ENCODE data around the gene SMIM7.
A peak's percentile ranks its signal among the peaks of the same experiment; 100 is the strongest.
"Not testable (repeated sequence)": the region's sequence is repeated elsewhere in the genome, so short reads cannot be mapped to it uniquely, and the experiment has no call there.

The SMIM7 gene

DNA sequence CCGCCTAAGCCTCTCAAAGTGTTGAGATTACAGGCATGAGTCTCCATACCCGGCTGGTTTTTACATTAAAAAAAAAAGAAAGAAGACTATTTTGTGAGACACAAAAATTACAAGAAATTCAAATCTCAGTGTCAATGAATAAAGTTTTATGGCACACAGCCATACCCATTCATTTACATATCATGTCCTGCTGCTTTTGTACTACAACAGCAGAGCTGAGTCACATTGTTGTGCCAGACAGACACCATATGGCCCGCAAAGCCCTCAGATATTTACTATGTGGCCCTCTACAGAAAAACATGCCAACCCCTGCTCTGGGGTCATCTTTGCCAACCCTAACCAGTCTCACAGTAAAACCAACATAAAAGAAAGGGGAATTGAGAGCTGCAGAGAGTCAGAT lies 5.3 kb downstream of the SMIM7 start:
- Histone ChIP-seq H4K5ac (ENCODE audit: low read length) (no peak overlapping the region), H3K4me1 (ENCODE audit: control insufficient read depth, low read depth, low read length) (no peaks in the 10 kb centered on the region), H2AK5ac (ENCODE audit: low read length) (no peak overlapping the region), H3K18ac (ENCODE audit: low read length) (no peak overlapping the region), H2BK120ac (ENCODE audit: low read depth, low read length) (no peak overlapping the region), H3K56ac (ENCODE audit: low read length) (no peak overlapping the region), H3K23ac (ENCODE audit: low read length) (no peak overlapping the region), H3K9ac (ENCODE audit: low read length) (no peak overlapping the region), H3K79me2 (ENCODE audit: control insufficient read depth, insufficient read depth, low read length) (peaks cover 10% of the 10 kb centered on the region), H2BK5ac (ENCODE audit: low read length) (no peak overlapping the region), H3K27ac (ENCODE audit: low read depth, low read length) (no peak overlapping the region), H3K79me1 (ENCODE audit: low read length) (peaks cover 15% of the 10 kb centered on the region), H3K4me2 (ENCODE audit: low read length) (no peak overlapping the region), H3K4me3 (ENCODE audit: low read length) (no peak overlapping the region), H3K36me3 (ENCODE audit: control insufficient read depth, insufficient read depth, low read length) (peaks cover 22% of the 10 kb centered on the region), H3K27me3 (ENCODE audit: insufficient read depth, low read length, poor library complexity) (no peaks in the 10 kb centered on the region), H3K4ac (ENCODE audit: low read depth, low read length) (no peak overlapping the region), H2BK15ac (replicated peaks; ENCODE audit: low read depth) (no peak overlapping the region), H4K8ac (ENCODE audit: low read depth, low read length) (no peak overlapping the region)
- no CpG with 5 or more reads among the region's 3 CpGs for WGBS (ENCODE audit: extremely low coverage, insufficient coverage, low lambda C conversion rate)
- no peak for DNase-seq

DNA sequence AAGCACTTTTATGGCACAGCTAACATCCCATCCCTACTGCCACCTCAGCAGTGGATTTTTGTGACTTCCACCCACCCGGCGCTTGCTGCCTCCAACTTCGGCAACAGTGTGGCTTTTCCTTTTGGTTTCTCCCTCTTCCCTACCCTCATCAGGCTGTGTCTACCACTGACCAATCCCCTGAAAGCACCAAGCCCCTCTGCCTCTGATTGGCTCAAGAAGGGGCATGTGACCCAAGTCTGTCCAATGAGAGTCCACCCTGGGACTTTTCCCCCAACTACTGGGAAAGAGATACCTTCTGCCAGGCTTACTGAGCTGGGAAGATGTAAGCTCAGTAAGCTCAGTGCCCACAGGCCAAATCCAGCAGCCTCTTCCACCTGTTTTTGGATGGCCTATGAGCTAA lies 5.8 kb downstream of the SMIM7 start:
- DNase-seq = peak; percentile 43
- Histone ChIP-seq H3K9ac (ENCODE audit: low read length) (no peak overlapping the region), H2BK120ac (ENCODE audit: low read depth, low read length) (no peak overlapping the region), H2BK15ac (replicated peaks; ENCODE audit: low read depth) (no peak overlapping the region), H4K8ac (ENCODE audit: low read depth, low read length) (no peak overlapping the region), H2BK5ac (ENCODE audit: low read length) (no peak overlapping the region), H4K5ac (ENCODE audit: low read length) (no peak overlapping the region), H3K79me2 (ENCODE audit: control insufficient read depth, insufficient read depth, low read length) (peaks cover 6% of the 10 kb centered on the region), H3K4me1 (ENCODE audit: control insufficient read depth, low read depth, low read length) (no peaks in the 10 kb centered on the region), H3K4ac (ENCODE audit: low read depth, low read length) (no peak overlapping the region), H3K56ac (ENCODE audit: low read length) (no peak overlapping the region), H3K4me3 (ENCODE audit: low read length) (no peak overlapping the region), H3K18ac (ENCODE audit: low read length) (no peak overlapping the region), H3K4me2 (ENCODE audit: low read length) (no peak overlapping the region), H3K36me3 (ENCODE audit: control insufficient read depth, insufficient read depth, low read length) (peaks cover 22% of the 10 kb centered on the region), H3K79me1 (ENCODE audit: low read length) (peaks cover 12% of the 10 kb centered on the region), H3K27me3 (ENCODE audit: insufficient read depth, low read length, poor library complexity) (no peaks in the 10 kb centered on the region), H3K23ac (ENCODE audit: low read length) (no peak overlapping the region), H2AK5ac (ENCODE audit: low read length) (no peak overlapping the region), H3K27ac (ENCODE audit: low read depth, low read length) (no peak overlapping the region)
- WGBS (ENCODE audit: extremely low coverage, insufficient coverage, low lambda C conversion rate) = no CpG with 5 or more reads among the region's 3 CpGs

DNA sequence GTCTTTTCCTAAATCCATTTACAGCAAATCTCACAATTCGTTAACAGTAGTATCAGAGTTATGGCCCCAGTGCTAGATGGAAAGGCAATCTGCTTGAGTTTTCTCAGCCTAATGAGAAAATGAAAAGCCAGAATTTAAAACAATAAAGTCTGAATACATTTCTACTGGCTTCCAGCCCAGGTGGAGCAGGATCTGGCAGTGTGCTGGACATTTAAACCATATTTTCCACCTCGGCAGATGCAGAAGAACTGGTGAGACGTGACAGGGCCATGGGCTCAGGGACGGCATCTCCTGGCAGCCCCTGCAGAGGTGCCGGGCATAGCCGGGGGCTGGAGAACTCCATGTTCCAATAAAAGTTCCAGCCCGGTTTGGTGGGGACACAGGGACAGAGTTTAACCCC lies 7.1 kb downstream of the SMIM7 start:
- no peak overlapping the region for H2BK15ac ChIP-seq (replicated peaks; ENCODE audit: low read depth)
- no peak overlapping the region for H3K4me2 ChIP-seq (ENCODE audit: low read length)
- H3K27ac ChIP-seq (ENCODE audit: low read depth, low read length) = no peak overlapping the region
- H3K4me3 ChIP-seq (ENCODE audit: low read length) = no peak overlapping the region
- no peaks in the 10 kb centered on the region for H3K4me1 ChIP-seq (ENCODE audit: control insufficient read depth, low read depth, low read length)
- no peak overlapping the region for H4K5ac ChIP-seq (ENCODE audit: low read length)
- no peak overlapping the region for H3K4ac ChIP-seq (ENCODE audit: low read depth, low read length)
- WGBS (ENCODE audit: extremely low coverage, insufficient coverage, low lambda C conversion rate) = no CpG with 5 or more reads among the region's 7 CpGs
- H3K27me3 ChIP-seq (ENCODE audit: insufficient read depth, low read length, poor library complexity) = no peaks in the 10 kb centered on the region
- no peak overlapping the region for H4K8ac ChIP-seq (ENCODE audit: low read depth, low read length)
- H2BK5ac ChIP-seq (ENCODE audit: low read length) = no peak overlapping the region
- no peak overlapping the region for H2BK120ac ChIP-seq (ENCODE audit: low read depth, low read length)
- H3K36me3 ChIP-seq (ENCODE audit: control insufficient read depth, insufficient read depth, low read length) = peaks cover 22% of the 10 kb centered on the region
- no peak overlapping the region for H3K18ac ChIP-seq (ENCODE audit: low read length)
- no peak overlapping the region for H3K23ac ChIP-seq (ENCODE audit: low read length)
- no peak for DNase-seq
- no peak overlapping the region for H2AK5ac ChIP-seq (ENCODE audit: low read length)
- no peak overlapping the region for H3K56ac ChIP-seq (ENCODE audit: low read length)
- H3K79me2 ChIP-seq (ENCODE audit: control insufficient read depth, insufficient read depth, low read length) = no peaks in the 10 kb centered on the region
- H3K9ac ChIP-seq (ENCODE audit: low read length) = no peak overlapping the region
- H3K79me1 ChIP-seq (ENCODE audit: low read length) = peaks cover 9% of the 10 kb centered on the region

DNA sequence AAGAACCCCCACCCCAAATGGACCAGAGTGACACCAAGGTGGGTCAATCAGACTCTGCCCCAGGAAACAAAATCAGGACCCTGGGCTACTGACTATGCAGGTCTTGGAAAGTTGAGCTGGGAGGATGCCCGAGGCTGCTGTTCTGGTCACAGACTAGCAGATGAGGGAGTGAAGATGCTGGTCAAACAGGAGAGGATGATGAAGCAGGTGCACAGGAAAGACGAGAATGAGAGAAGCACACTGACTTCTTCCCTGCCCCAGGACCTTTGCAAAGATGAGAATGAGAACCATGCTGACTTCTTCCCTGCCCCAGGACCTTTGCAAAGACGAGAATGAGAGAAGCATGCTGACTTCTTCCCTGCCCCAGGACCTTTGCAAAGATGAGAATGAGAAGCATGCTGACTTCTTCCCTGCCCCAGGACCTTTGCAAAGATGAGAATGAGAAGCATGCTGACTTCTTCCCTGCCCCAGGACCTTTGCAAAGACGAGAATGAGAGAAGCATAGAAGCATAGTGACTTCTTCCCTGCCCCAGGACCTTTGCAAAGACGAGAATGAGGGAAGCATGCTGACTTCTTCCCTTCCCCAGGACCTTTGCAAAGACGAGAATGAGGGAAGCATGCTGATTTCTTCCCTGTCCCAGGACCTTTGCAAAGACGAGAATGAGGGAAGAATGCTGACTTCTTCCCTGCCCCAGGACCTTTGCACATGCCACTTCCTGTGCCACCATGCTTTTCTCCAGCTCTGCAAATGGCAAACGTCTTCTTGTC lies 8.3 kb downstream of the SMIM7 start:
- not testable (repeated sequence) for H3K79me2 ChIP-seq (ENCODE audit: control insufficient read depth, insufficient read depth, low read length); H3K27ac ChIP-seq (ENCODE audit: low read depth, low read length); H4K8ac ChIP-seq (ENCODE audit: low read depth, low read length); H3K79me1 ChIP-seq (ENCODE audit: low read length); H3K9ac ChIP-seq (ENCODE audit: low read length); H3K4me2 ChIP-seq (ENCODE audit: low read length); H3K4ac ChIP-seq (ENCODE audit: low read depth, low read length); H2BK5ac ChIP-seq (ENCODE audit: low read length); DNase-seq; H2BK120ac ChIP-seq (ENCODE audit: low read depth, low read length); H3K56ac ChIP-seq (ENCODE audit: low read length); H3K18ac ChIP-seq (ENCODE audit: low read length); H3K4me3 ChIP-seq (ENCODE audit: low read length); H3K4me1 ChIP-seq (ENCODE audit: control insufficient read depth, low read depth, low read length); H3K23ac ChIP-seq (ENCODE audit: low read length); H2AK5ac ChIP-seq (ENCODE audit: low read length); H2BK15ac ChIP-seq (replicated peaks; ENCODE audit: low read depth); H3K27me3 ChIP-seq (ENCODE audit: insufficient read depth, low read length, poor library complexity); H4K5ac ChIP-seq (ENCODE audit: low read length)
- no CpG with 5 or more reads among the region's 8 CpGs for WGBS (ENCODE audit: extremely low coverage, insufficient coverage, low lambda C conversion rate)
- peaks cover 26% of the 10 kb centered on the region for H3K36me3 ChIP-seq (ENCODE audit: control insufficient read depth, insufficient read depth, low read length)

DNA sequence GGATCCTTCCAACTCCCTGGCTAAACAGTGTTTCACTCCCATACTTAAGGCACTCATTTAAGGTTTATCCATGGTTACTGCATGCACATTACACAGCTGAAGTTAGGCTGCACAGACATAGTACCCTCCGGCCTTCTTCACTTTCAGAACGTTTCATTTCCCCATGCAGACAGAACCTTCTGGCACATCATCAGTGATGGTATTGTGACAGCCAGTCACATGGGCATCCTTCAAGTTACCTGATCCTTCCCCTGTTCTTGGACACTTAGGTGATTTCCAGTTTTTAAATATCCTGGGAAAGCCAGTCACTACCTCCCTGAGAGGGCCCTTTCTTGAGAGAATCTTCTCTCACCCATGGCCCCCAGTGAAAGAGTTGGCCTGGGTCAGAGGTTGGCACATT lies 9.1 kb downstream of the SMIM7 start:
- Histone ChIP-seq H2BK15ac (replicated peaks; ENCODE audit: low read depth) (no peak overlapping the region), H4K8ac (ENCODE audit: low read depth, low read length) (no peak overlapping the region), H3K27ac (ENCODE audit: low read depth, low read length) (no peak overlapping the region), H3K79me1 (ENCODE audit: low read length) (peaks cover 4% of the 10 kb centered on the region), H3K4me3 (ENCODE audit: low read length) (no peak overlapping the region), H3K4me1 (ENCODE audit: control insufficient read depth, low read depth, low read length) (no peaks in the 10 kb centered on the region), H2BK120ac (ENCODE audit: low read depth, low read length) (no peak overlapping the region), H3K4ac (ENCODE audit: low read depth, low read length) (no peak overlapping the region), H3K56ac (ENCODE audit: low read length) (no peak overlapping the region), H4K5ac (ENCODE audit: low read length) (no peak overlapping the region), H3K23ac (ENCODE audit: low read length) (no peak overlapping the region), H2AK5ac (ENCODE audit: low read length) (no peak overlapping the region), H3K79me2 (ENCODE audit: control insufficient read depth, insufficient read depth, low read length) (no peaks in the 10 kb centered on the region), H3K9ac (ENCODE audit: low read length) (no peak overlapping the region), H3K36me3 (ENCODE audit: control insufficient read depth, insufficient read depth, low read length) (peaks cover 29% of the 10 kb centered on the region), H3K18ac (ENCODE audit: low read length) (no peak overlapping the region), H3K27me3 (ENCODE audit: insufficient read depth, low read length, poor library complexity) (no peaks in the 10 kb centered on the region), H3K4me2 (ENCODE audit: low read length) (no peak overlapping the region), H2BK5ac (ENCODE audit: low read length) (no peak overlapping the region)
- DNase-seq = no peak
- no CpG with 5 or more reads among the region's 2 CpGs for WGBS (ENCODE audit: extremely low coverage, insufficient coverage, low lambda C conversion rate)

DNA sequence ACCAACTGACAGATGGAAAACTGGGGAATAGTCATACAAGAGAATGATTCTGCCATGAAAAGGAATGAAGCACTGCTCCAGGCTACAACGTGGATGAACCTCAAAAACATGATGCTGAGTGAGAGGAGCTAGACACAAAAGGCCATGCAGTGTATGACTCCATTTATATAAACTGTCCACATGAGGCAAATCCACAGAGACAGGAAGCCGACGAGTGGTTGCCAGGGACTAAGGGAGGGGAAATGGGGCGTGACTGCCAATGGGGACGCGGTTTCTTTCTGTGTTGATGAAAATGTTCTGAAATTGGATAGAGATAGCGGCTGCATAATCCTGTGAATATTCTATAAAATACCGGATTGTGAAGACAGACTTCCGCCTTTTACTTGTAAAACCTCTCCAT lies 10.2 kb downstream of the SMIM7 start:
- Histone ChIP-seq H3K27me3 (ENCODE audit: insufficient read depth, low read length, poor library complexity) (no peaks in the 10 kb centered on the region), H2AK5ac (ENCODE audit: low read length) (no peak overlapping the region), H3K9ac (ENCODE audit: low read length) (no peak overlapping the region), H3K56ac (ENCODE audit: low read length) (no peak overlapping the region), H3K79me1 (ENCODE audit: low read length) (peaks cover 2% of the 10 kb centered on the region), H2BK120ac (ENCODE audit: low read depth, low read length) (no peak overlapping the region), H3K4me1 (ENCODE audit: control insufficient read depth, low read depth, low read length) (no peaks in the 10 kb centered on the region), H2BK15ac (replicated peaks; ENCODE audit: low read depth) (no peak overlapping the region), H3K18ac (ENCODE audit: low read length) (no peak overlapping the region), H3K79me2 (ENCODE audit: control insufficient read depth, insufficient read depth, low read length) (peaks cover 2% of the 10 kb centered on the region), H2BK5ac (ENCODE audit: low read length) (no peak overlapping the region), H4K8ac (ENCODE audit: low read depth, low read length) (no peak overlapping the region), H3K27ac (ENCODE audit: low read depth, low read length) (no peak overlapping the region), H4K5ac (ENCODE audit: low read length) (no peak overlapping the region), H3K4ac (ENCODE audit: low read depth, low read length) (no peak overlapping the region), H3K4me2 (ENCODE audit: low read length) (no peak overlapping the region), H3K23ac (ENCODE audit: low read length) (no peak overlapping the region), H3K4me3 (ENCODE audit: low read length) (no peak overlapping the region), H3K36me3 (ENCODE audit: control insufficient read depth, insufficient read depth, low read length) (peaks cover 33% of the 10 kb centered on the region)
- WGBS (ENCODE audit: extremely low coverage, insufficient coverage, low lambda C conversion rate) = no CpG with 5 or more reads among the region's 9 CpGs
- no peak for DNase-seq

Measured in mesendoderm (in vitro differentiated cells).